K562 (cell line): ENCODE data around the gene ARMC2. TPM values are rescaled to one million over a fixed set of nuclear protein-coding genes. Genes with fewer than 3 reads are reported as not detected.

Experiments used
- ATAC-seq: fragments of 200-7000 bp; cut with Tn5 transposase; 3 replicates; pipeline ENCODE4 v1.9.1; 2020; ENCODE audit warnings: moderate library complexity
- BruUV-seq: library from RNA; stranded (reverse); fragments of 400-500 nt; replicated peaks from 2 replicates; lab custom pipeline; 2021; lab: Mats Ljungman, UMichigan
- CTCF ChIA-PET: fragments of 300-600 bp; formaldehyde crosslinking; extraction: SDS; loops from one replicate; lab custom pipeline; 2021; ENCODE audit warnings: low intra/inter-chr PET ratio; lab: Yijun Ruan, JAX
- POLR2A ChIA-PET: fragments of 300-600, 350-650 bp; sonication (Branson Sonifier 250); formaldehyde crosslinking; extraction: SDS; loops from one replicate; lab custom pipeline; 2021; ENCODE audit warnings: antibody characterized with exemption, inconsistent platforms; lab: Yijun Ruan, JAX
- DNase-seq, 4 experiments: peaks; one replicate each; pipeline versions ENCODE4 v3.0.0 to v3.0.0-alpha.2; 2011 to 2018; ENCODE audit warnings: low spot score in 3 of 4, mixed read lengths in 3 of 4; ENCODE audit errors: extremely low read depth in 1 of 4
- FAIRE-seq: peaks from 2 replicates; lab custom pipeline; 2011; peaks lifted over from hg19 to GRCh38; lab: Jason Lieb, UNC
- H2AFZ ChIP-seq: 2 replicates; pipeline ENCODE4 v1.6.0; 2011; ENCODE audit warnings: low read depth, low read length, control low read depth, inconsistent platforms
- H3K27ac ChIP-seq: fragments of 200-600 bp; 3 replicates; pipeline ENCODE4 v1.8.0; 2011; ENCODE audit warnings: low read depth, mild to moderate bottlenecking, control low read depth, inconsistent platforms, low read length, moderate library complexity, mixed read lengths; ENCODE audit errors: extremely low read depth
- H3K27me3 ChIP-seq, 2 experiments: fragments of 300-600 bp in 1 of 2; 2 replicates in 1 of 2; 3 replicates in 1 of 2; pipeline versions ENCODE4 v1.6.0 to v1.8.0; 2011; ENCODE audit warnings: inconsistent platforms in 2 of 2, low read length in 2 of 2, mild to moderate bottlenecking in 1 of 2, mixed read lengths in 1 of 2, moderate library complexity in 1 of 2; ENCODE audit not compliant: control insufficient read depth in 2 of 2, insufficient read depth in 2 of 2
- H3K36me3 ChIP-seq: fragments of 300-600 bp; 3 replicates; pipeline ENCODE4 v1.8.0; 2011; ENCODE audit warnings: mild to moderate bottlenecking, low read length, inconsistent platforms; ENCODE audit not compliant: control insufficient read depth, insufficient read depth
- H3K4me1 ChIP-seq, 2 experiments: fragments of 200-600 bp in 1 of 2; replicated peaks in 1 of 2; 2 replicates in 1 of 2; 3 replicates in 1 of 2; pipeline versions ENCODE4 v1.5.1 to v1.8.0; 2011; ENCODE audit warnings: inconsistent platforms in 2 of 2, low read length in 2 of 2, mild to moderate bottlenecking in 1 of 2, mixed read lengths in 1 of 2, moderate library complexity in 1 of 2; ENCODE audit not compliant: control insufficient read depth in 2 of 2, insufficient read depth in 2 of 2
- H3K4me2 ChIP-seq: 2 replicates; pipeline ENCODE4 v1.6.1; 2011; ENCODE audit warnings: low read length, control low read depth, inconsistent platforms, mixed read lengths; ENCODE audit not compliant: insufficient read depth
- H3K4me3 ChIP-seq: fragments of 200-600 bp; sonication (generic), shearing (Covaris generic); 2 replicates; pipeline ENCODE4 v1.5.1; 2016; ENCODE audit warnings: control low read depth, inconsistent platforms
- H3K79me2 ChIP-seq: fragments of 200-600 bp; 3 replicates; pipeline ENCODE4 v1.8.0; 2011; ENCODE audit warnings: low read length, inconsistent platforms; ENCODE audit not compliant: control insufficient read depth, insufficient read depth
- H3K9ac ChIP-seq, 2 experiments: 2 replicates each; pipeline versions ENCODE4 v1.6.0 to v1.6.1; 2011; ENCODE audit warnings: low read depth in 2 of 2, low read length in 2 of 2, control low read depth in 1 of 2, inconsistent platforms in 1 of 2, mild to moderate bottlenecking in 1 of 2, mixed read lengths in 1 of 2; ENCODE audit not compliant: insufficient read depth in 1 of 2
- H3K9me1 ChIP-seq: one replicate; pipeline ENCODE4 v1.6.0; 2011; ENCODE audit warnings: inconsistent platforms, mild to moderate bottlenecking, low read length, moderate library complexity; ENCODE audit not compliant: control insufficient read depth, insufficient read depth
- H3K9me3 ChIP-seq: replicated peaks from 2 replicates; pipeline ENCODE4 v1.5.1; 2011; ENCODE audit warnings: low read depth, low read length, inconsistent platforms; ENCODE audit not compliant: control insufficient read depth, insufficient read depth
- H4K20me1 ChIP-seq: replicated peaks from 2 replicates; pipeline ENCODE4 v1.6.1; 2011; ENCODE audit warnings: low read length, inconsistent platforms, mixed read lengths; ENCODE audit not compliant: control insufficient read depth, insufficient read depth
- HDGF ChIP-seq: fragments of 450-650 bp; IDR thresholded peaks from 2 replicates; pipeline ENCODE4 v1.6.1; 2016
- KDM4B ChIP-seq, 2 experiments: fragments of 450-650 bp in 1 of 2; sonication (generic) in 1 of 2; IDR thresholded peaks; 2 replicates each; pipeline ENCODE4 v1.6.1; 2016 to 2017; ENCODE audit warnings: borderline replicate concordance in 2 of 2, antibody characterized with exemption in 1 of 2, low read depth in 1 of 2, mild to moderate bottlenecking in 1 of 2
- NEUROD1 ChIP-seq: fragments of 150-350 bp; IDR thresholded peaks from 2 replicates; pipeline ENCODE4 v1.6.1; 2014; ENCODE audit warnings: borderline replicate concordance, low read length, low read depth; ENCODE audit not compliant: partially characterized antibody
- NFE2 ChIP-seq: IDR thresholded peaks from 2 replicates; pipeline ENCODE4 v1.6.1; 2014; ENCODE audit warnings: antibody characterized with exemption, low read depth
- NR2C1 ChIP-seq, 2 experiments: fragments of 450-650 bp; IDR thresholded peaks; 2 replicates each; pipeline ENCODE4 v1.6.1; 2017; ENCODE audit warnings: mild to moderate bottlenecking in 2 of 2, antibody characterized with exemption in 1 of 2, inconsistent platforms in 1 of 2, missing compliant biosample characterization in 1 of 2, missing genetic modification characterization in 1 of 2
- PHB2 ChIP-seq: fragments of 450-650 bp; IDR thresholded peaks from 2 replicates; pipeline ENCODE4 v1.6.1; 2017; ENCODE audit warnings: low read depth
- POLR2H ChIP-seq: IDR thresholded peaks from 2 replicates; pipeline ENCODE4 v1.6.1; 2016; ENCODE audit warnings: missing genetic modification characterization, low read depth, mild to moderate bottlenecking, control low read depth, missing compliant biosample characterization, moderate library complexity
- SMAD3 ChIP-seq: fragments of 450-650 bp; formaldehyde crosslinking; conservative IDR thresholded peaks from 2 replicates; pipeline ENCODE4 v1.4.0; 2020; ENCODE audit warnings: mild to moderate bottlenecking
- ZEB2 ChIP-seq: fragments of 450-650 bp; IDR thresholded peaks from 2 replicates; pipeline ENCODE4 v1.6.1; 2016
- ZNF175 ChIP-seq: fragments of 200-800 bp; sonication (Bioruptor generic); IDR thresholded peaks from 2 replicates; pipeline ENCODE4 v1.6.1; 2016; ENCODE audit warnings: low read depth, mild to moderate bottlenecking, missing genetic modification characterization, missing compliant biosample characterization
- ZNF347 ChIP-seq: fragments of 450-650 bp; formaldehyde crosslinking; IDR thresholded peaks from 2 replicates; pipeline ENCODE4 v1.4.0; 2020; ENCODE audit warnings: low read depth, mild to moderate bottlenecking, moderate library complexity
- ZNF398 ChIP-seq: fragments of 250-450 bp; sonication (Bioruptor Pico); IDR thresholded peaks from 2 replicates; pipeline ENCODE4 v1.8.0; 2021; ENCODE audit warnings: moderate library complexity, mild to moderate bottlenecking, inconsistent platforms
- ZNF507 ChIP-seq: conservative IDR thresholded peaks from 2 replicates; pipeline ENCODE4 v1.6.1; 2017; ENCODE audit warnings: missing genetic modification characterization, missing compliant biosample characterization
- WGBS: fragments of 100-300 bp; shearing (Covaris generic); methylation state at CpG from one replicate; pipeline ENCODE4 v1.1.6; 2016; ENCODE audit warnings: low coverage, mixed read lengths; ENCODE audit not compliant: insufficient coverage; ENCODE audit errors: missing lambda C conversion rate; 5-methylcytosine and 5-hydroxymethylcytosine counted together
- in situ Hi-C: fragments of 300-500 bp; cut with MboI; formaldehyde crosslinking; loops from 4 replicates; pipeline ENCODE4 v1.15.0; 2018; ENCODE audit warnings: inconsistent platforms, mixed read lengths
- intact Hi-C: fragments of 100-400 bp; cut with micrococcal nuclease; formaldehyde crosslinking; loops from 2 replicates; pipeline ENCODE4 v1.14.2; 2022
- polyA plus RNA-seq, 8 experiments: library from polyadenylated mRNA; depleted of rRNA in 4 of 8; stranded (reverse) in 5 of 8; unstranded in 3 of 8; fragments of >200 nt; fragmentation: Nextera tagmentation in 2 of 8; fragmentation: Illumina TruSeq in 1 of 8; extraction: Ambion mirVana in 2 of 8; extraction: Trizol in 1 of 8; gene quantifications; 2 replicates each; pipeline versions ENCODE4 v1.2.1 to v1.2.3, GENCODE V29; 2011 to 2014; ENCODE audit warnings: inconsistent platforms in 1 of 8, missing spikeins in 1 of 8
- total RNA-seq, 7 experiments: library from RNA; depleted of rRNA in 6 of 7; stranded (reverse); fragments of >200 nt in 6 of 7; fragmentation: Illumina TruSeq in 2 of 7; extraction: Trizol in 2 of 7; gene quantifications; 2 replicates each; pipeline versions ENCODE4 v1.2.1 to v1.2.3, GENCODE V29; 2011 to 2021; ENCODE audit warnings: low replicate concordance in 1 of 7
- TF ChIP-seq, protein P1 (sequence below): fragments of 250-450 bp; sonication (Bioruptor Pico); IDR thresholded peaks from 2 replicates; pipeline ENCODE4 v1.5.0; 2021; ENCODE audit warnings: mild to moderate bottlenecking, borderline replicate concordance

Gene ARMC2
- total and polyA plus RNA-seq, 9 of the 15 experiments (the other 6 are each of a cell fraction or from before 2014, with no cell fraction given), result 0.14 to 3.0 (median 0.82) TPM

DNA sequence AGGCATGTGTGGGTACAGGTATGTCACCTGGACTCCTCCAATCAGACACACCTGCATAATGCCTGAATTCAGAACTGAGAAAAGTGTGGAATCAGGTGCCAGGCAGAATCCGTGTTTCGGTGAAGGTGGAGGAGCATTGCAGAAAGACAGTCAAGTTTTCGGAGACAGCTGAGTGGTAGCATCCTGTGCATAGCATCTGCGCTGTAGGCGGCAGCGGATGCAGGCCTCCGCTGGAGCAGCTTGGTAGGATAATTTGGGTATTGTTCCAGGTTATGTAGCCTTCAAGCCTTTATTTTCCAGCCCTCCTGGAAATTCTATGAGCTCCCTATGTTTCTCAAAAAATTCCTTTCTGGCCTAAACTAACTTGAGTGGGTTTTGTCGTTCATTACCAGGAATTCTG is 15.5 kb upstream of the ARMC2 start:
- no peak for FAIRE-seq
- H3K9ac ChIP-seq, result no peak overlapping the region
- no peaks in the 10 kb centered on the region for H3K79me2 ChIP-seq
- intact Hi-C loops, result loop anchor here (10.0 kb wide), 1 partner anchor 718 kb away; no protein-coding TSS in a partner anchor
- H3K27me3 ChIP-seq, result peaks cover 15 to 29% of the 10 kb centered on the region in 2 experiments; a peak in 4 of 5 replicates
- H3K27ac ChIP-seq, result no peak overlapping the region
- 49% methylated on average over 8 of the region's 8 CpGs for WGBS
- no peaks in the 10 kb centered on the region for H3K9me1 ChIP-seq
- no peaks in the 10 kb centered on the region for H4K20me1 ChIP-seq
- in situ Hi-C loops, result no loop called here
- no peaks in the 10 kb centered on the region; a peak in 3 of 5 replicates for H3K4me1 ChIP-seq
- H3K9me3 ChIP-seq, result no peaks in the 10 kb centered on the region
- CTCF ChIA-PET, result no interaction called here
- no TSS peak for BruUV-seq
- H3K36me3 ChIP-seq, result no peaks in the 10 kb centered on the region
- no peak overlapping the region for H3K4me2 ChIP-seq
- TF ChIP-seq KDM4B (IDR thresholded peaks at IDR 0.05; ENCODE audit: borderline replicate concordance in 2 of 2, low read depth in 1 of 2) (no peak), NEUROD1 (no peak), HDGF (no peak), PHB2 (no peak), NFE2 (no peak), ZNF347 (CRISPR knock-in tag) (no peak), ZNF175 (CRISPR knock-in tag) (no peak), ZNF507 (tag) (no peak), SMAD3 (CRISPR knock-in tag) (no peak), ZNF398 (CRISPR knock-in tag) (no peak), NR2C1 (IDR thresholded peaks at IDR 0.05) (no peak), NR2C1 (tag; IDR thresholded peaks at IDR 0.05) (no peak), POLR2H (no peak), ZEB2 (no peak)
- TF ChIP-seq, protein P1, sequence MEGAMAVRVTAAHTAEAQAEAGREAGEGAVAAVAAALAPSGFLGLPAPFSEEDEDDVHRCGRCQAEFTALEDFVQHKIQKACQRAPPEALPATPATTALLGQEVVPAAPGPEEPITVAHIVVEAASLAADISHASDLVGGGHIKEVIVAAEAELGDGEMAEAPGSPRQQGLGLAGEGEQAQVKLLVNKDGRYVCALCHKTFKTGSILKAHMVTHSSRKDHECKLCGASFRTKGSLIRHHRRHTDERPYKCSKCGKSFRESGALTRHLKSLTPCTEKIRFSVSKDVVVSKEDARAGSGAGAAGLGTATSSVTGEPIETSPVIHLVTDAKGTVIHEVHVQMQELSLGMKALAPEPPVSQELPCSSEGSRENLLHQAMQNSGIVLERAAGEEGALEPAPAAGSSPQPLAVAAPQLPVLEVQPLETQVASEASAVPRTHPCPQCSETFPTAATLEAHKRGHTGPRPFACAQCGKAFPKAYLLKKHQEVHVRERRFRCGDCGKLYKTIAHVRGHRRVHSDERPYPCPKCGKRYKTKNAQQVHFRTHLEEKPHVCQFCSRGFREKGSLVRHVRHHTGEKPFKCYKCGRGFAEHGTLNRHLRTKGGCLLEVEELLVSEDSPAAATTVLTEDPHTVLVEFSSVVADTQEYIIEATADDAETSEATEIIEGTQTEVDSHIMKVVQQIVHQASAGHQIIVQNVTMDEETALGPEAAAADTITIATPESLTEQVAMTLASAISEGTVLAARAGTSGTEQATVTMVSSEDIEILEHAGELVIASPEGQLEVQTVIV, result no peak
- POLR2A ChIA-PET, result interaction anchor here (0.6 to 1.3 kb wide), 3 partner anchors 11 to 239 kb away, joined by 3 read pairs; no protein-coding TSS in a partner anchor
- ATAC-seq, result no peak
- no peak overlapping the region for H2AFZ ChIP-seq
- no peak for DNase-seq
- no peak overlapping the region for H3K4me3 ChIP-seq
